HG03558 (cell line): ENCODE data around the gene TTC34.

Experiments
- ATAC-seq: cut with Tn5 transposase; IDR thresholded peaks from one replicate; pipeline ENCODE4 v1.9.1; 2021; ENCODE audit warnings: moderate number of reproducible peaks; ENCODE audit not compliant: unreplicated experiment; ENCODE audit errors: extremely low read depth

Gene TTC34

GRCh38 chr1:2595812-2596529 is 205.5 kb downstream of the TTC34 start:
- no peak for ATAC-seq

DNA sequence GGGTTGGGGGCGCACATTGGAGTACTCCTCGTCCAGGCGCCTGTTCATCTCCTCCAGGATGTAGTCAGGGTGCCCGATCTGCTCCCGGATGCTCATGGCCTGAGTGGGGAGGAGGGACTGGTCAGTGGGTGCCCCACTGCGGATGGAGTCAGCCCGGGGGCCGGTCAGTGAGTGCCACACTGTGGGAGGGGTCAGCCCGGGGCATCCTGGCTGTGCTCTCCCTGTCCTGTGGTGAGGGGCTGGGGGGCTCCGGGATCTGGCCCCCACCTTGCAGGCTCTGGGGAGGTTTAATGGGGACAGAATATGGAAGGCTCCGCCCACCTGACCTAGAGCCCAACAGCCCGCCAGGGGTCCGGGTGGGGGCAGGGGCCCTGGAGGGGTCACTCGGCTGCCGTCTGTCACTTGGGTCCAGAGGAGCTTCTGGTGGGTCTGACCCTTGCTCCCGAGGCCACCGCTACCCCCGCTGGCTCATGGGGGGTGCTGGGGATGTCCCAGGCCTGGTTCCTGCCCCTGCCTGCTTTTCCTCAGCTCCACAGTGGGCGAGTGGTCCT is 206.2 kb downstream of the TTC34 start:
- ATAC-seq = no peak

DNA sequence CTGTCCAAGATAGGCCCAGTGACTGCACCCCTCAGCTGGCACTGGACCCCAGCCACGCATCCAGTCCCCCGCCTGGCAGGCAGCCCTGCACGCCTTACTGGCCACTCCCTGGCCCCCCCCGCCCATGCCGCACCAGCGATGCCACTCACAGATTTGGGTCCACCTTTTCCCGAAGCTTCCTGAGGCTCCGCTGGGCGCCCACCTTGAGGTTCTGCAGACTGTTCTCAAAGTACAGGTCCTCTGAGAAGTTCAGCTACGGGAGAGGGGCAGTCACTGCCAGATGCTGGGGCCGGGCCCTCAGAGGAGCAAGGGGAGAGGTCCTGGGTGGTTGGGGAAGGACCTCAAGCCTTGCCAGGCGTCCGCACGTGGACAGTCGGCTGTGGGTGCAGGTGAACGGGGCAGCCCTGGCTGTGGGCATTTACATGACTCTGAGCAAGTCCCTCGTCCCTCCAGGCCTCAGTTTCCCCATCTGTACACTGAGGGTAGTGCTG is 206.8 kb downstream of the TTC34 start:
- ATAC-seq = no peak

- ATAC-seq = no peak
Measured at GRCh38 chr1:2594001-2594640, 207.4 kb downstream of the TTC34 start.

- no peak for ATAC-seq
Measured at GRCh38 chr1:2593251-2593878, 208.1 kb downstream of the TTC34 start.

- ATAC-seq = no peak
Measured at GRCh38 chr1:2592672-2593071, 208.8 kb downstream of the TTC34 start.

GRCh38 chr1:2591581-2592261 is 209.8 kb downstream of the TTC34 start:
- ATAC-seq = no peak

DNA sequence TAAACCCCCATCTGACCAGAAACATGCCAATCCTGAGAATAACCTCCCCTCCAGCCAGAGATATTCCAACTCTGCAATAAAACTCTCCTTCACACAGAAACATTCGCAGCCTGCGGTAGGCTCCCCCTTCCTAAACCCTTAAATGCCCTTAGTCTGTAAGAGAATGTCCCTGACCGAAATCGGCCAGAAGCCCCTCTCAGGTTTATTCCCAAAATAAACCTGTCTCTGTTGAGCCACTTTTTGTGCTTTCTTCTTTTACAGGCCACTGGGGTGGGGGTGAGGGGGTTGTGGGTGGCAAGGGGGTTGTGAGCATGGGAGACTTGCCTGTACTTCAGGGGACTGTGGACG is 210.3 kb downstream of the TTC34 start:
- no peak for ATAC-seq

DNA sequence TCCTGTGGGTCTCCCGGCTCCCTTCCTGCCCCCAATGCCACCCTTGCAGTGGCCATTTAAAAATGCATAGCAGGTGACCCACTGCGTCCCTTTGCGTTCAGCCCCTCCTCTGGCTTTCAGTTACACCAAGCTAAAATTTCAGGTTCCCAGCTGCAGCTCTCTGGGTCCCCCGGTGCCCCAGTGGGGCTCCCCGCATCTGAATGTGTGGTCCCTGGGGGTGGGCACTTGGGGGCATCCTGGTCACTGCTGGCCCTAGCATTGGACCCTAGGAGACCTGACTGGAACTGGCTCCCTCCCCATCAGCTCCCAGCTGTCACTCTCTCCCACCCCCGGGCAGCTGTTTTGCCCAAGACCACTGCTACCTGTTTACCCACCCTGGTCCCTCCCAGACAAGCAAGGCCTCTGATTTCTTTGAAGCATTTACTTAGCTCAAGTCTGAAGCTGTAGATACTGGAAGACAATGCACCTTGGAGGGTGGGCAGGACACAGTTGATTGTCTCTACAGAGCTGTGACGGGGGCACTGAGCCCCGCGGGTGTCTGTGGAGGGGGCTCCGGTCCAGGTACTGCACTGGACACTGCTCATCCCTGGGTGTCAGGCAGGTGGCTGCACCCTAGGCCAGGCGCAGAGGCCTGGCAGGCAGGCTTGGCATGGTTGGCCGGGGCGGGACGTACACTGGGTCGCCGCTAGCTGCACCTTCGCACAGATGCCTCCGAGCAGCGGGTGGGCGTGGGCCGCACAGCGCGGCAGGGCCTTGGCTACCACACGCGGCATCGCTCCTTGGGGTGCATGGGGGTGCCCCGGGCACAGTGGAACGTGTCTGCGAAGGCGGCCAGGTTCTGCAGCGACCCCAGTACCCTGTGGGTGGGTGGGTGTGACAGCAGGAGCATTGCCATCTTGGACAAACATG is 211.0 kb downstream of the TTC34 start:
- no peak for ATAC-seq

- ATAC-seq = no peak
Measured at GRCh38 chr1:2589431-2590232, 211.9 kb downstream of the TTC34 start.

DNA sequence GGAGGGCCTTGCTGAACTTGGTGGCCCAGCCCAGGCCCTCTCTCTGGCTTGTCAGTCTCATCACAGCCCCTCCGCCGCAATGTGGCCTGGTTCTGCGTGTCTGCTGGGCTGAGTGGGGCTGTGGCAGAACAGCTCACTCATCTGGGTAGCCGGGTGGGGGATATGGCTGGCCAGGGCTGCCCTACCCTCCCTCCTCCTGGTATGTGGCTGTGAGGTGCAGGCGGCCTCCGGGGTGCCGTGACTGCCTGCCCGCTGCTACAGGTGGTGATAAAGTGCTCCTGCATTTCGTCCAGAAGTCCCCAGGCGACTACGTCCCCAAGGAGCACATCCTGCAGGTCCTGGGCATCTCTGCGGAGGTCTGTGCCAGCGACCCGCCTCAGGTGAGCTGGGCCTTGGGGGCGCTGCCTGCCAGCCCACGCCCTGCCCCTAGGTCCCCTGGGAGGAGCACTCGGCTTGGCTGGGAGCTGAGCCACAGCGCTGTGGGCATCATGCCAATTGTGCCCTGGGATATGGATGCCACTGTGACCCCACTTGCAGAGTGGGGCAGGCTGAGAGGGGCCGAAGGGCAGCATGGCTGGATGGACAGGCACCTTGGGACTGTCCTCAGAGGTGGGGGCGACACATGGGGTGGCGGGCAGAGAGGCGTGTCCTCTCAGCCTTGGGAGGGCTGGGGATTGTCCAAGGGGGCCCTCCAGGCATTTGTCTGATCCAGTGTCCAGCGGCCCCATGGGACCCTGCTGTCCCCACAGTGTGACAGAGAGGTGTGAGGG is 212.6 kb downstream of the TTC34 start:
- no peak for ATAC-seq

DNA sequence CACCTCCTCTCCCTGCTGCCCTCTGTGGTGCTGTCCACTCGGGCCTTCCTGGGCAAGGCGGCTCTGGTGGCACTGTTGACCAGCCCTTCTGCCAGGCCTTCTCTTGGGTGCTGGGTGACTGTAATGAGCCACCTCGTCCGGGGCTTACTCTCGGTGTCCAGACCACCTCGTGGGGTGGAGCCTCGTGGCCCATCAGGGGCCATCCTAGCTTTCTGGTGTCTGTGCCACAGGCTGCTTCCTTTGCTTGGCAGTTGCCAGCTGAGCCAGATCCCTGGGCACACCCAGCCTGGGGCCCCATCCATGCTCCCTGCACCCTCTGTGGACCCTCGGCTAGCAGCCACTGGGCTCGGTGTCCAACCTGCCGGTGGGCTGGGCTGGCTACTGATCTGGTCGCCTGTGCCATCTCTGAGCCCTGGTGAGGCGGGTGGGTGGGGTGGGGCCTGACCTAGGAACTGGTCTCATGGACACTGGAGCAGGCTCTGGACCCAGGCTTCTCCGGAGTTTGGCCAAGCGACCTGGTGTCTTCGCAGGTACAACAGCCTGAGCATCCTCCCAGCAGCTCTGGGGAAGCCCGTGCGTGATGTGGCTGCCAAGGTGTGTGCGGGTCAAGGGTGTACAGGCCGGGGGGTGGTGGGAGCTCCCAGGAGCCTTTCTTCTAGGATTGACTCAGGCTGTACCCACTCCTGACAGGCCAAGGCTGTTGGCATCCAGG is 213.5 kb downstream of the TTC34 start:
- ATAC-seq = no peak

DNA sequence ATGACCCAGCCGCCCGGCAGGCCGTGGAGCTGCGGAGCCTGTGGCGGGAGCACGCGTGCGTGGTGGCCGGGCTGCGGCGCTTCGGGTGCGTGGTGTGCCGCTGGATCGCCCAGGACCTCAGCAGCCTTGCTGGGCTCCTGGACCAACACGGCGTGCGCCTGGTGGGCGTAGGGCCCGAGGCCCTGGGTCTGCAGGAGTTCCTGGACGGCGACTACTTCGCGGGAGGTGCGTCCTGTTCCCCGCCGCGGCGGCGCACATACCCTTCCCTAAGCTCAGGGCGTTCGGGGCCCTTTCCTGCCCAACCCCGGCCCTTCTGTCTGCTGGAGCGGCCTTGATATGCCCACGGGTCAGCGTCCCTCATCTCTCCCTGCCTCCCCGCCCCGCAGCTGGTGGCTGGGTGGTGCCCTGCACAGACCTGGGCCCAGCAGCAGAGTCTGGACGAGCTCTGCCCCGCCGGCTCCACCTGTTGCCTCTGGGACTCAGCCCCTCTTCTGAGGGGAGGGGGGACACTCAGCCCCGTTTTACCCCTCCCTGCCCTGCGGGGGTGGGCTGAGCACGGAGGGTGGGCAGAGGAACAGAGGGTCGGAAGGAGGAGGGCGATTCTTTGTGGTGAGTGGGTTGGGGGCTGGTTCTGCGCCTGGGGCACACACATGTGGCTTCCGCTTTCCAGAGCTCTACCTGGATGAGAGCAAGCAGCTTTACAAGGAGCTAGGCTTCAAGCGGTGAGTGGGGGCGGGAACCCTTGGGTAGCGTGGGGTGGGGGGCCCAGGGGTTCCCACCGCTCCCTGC is 214.2 kb downstream of the TTC34 start:
- ATAC-seq = no peak

DNA sequence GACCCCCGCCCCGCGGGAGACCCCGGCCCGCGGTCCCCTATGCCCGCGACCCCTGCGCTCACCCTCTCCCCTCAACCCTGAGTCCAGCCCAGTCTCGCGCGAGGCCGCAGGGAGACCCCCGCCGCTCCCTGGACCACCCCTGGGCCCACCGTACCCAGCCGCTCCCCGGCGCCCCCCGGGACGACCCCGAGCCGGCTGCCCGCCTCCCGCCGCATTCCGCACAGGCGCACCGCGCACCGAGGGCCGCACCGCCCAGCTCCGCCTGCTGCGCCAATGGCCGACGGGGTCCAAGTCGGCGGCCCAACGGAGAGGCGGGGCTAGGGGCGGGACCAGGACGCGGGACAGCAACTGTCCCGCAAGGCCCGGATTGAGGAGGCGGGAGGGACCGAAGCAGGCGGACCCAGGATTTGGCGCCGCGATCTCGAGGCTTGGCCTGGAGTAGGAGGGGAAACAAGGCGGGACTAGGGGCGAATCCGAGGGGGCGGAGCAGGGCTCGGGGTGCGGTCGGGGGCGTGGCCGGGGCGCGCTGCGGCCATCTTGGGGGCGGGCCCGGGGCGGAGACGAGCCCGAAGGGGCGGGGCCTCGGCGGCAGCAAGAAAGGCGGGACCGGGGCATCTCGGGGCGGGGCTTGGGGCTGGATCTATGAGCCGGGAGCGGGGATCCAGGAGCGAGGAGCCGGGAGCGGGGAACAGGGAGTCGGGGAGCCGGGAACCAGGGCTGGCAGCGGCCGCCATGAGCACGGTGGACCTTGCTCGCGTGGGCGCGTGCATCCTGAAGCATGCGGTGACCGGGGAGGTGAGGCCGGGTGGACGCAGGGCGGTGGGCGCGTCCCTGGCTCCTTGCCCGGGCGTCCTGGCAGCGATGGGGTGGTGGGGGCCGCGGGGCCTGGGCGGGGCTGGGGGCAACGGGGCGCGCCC is 215.1 kb downstream of the TTC34 start, which contains the start of gene PRXL2B:
Gene PRXL2B (plus strand): TSS at position 624 of the 917 bp plus-strand sequence. CDS start 109 bp downstream, at position 733.
- ATAC-seq = peak; percentile 44
